Frontal cortex (tissue), 4 donors: ENCODE data around the gene SLFN14. TPM values are rescaled to one million over a fixed set of nuclear protein-coding genes. Genes with fewer than 3 reads are reported as not detected.
"Not testable (repeated sequence)": the region's sequence is repeated elsewhere in the genome, so short reads cannot be mapped to it uniquely, and the experiment has no call there.

Experiments
- DNase-seq, 2 donors: peaks; one replicate each; pipeline ENCODE4 v3.0.0; 2012; ENCODE audit warnings: low spot score in 2 of 2
- FAIRE-seq: peaks from 2 replicates; lab custom pipeline; 2012; peaks lifted over from hg19 to GRCh38; lab: Jason Lieb, UNC
- small RNA-seq: library from RNA; depleted of rRNA; stranded (forward); fragments of <200 nt; gene quantifications from one replicate; pipeline ENCODE3, GENCODE V24; 2014
- total RNA-seq: library from RNA; depleted of rRNA; stranded (reverse); fragments of >200 nt; gene quantifications from one replicate; pipeline ENCODE4 v1.2.3, GENCODE V29; 2014
- donor health status: control.
- donor health status: control.
- donor health status: control.

Gene SLFN14
- total RNA-seq, 1 donor from 2014 or later, result 0.41 TPM

- FAIRE-seq, result no peak
- no peak for DNase-seq
These were observed 30.8 kb downstream of the SLFN14 start for GRCh38 chr17:35529866-35530265.

GRCh38 chr17:35529326-35529725, 31.3 kb downstream of the SLFN14 start:
- not testable (repeated sequence) for FAIRE-seq, DNase-seq

GRCh38 chr17:35523296-35523695, 37.3 kb downstream of the SLFN14 start:
- no peak for FAIRE-seq
- no peak for DNase-seq

GRCh38 chr17:35521654-35522256, 38.9 kb downstream of the SLFN14 start:
- not testable (repeated sequence) for FAIRE-seq, DNase-seq

GRCh38 chr17:35521150-35521549, 39.5 kb downstream of the SLFN14 start:
- FAIRE-seq (no peak), DNase-seq (no peak)

- FAIRE-seq, result no peak
- no peak for DNase-seq
These were observed 40.6 kb downstream of the SLFN14 start for GRCh38 chr17:35519906-35520442.

- FAIRE-seq (no peak), DNase-seq (no peak)
These were observed 41.2 kb downstream of the SLFN14 start for GRCh38 chr17:35519439-35519838.

GRCh38 chr17:35518431-35518830, 42.2 kb downstream of the SLFN14 start:
- FAIRE-seq, DNase-seq: not testable (repeated sequence)

- DNase-seq (no peak), FAIRE-seq (no peak)
These were observed 45.6 kb downstream of the SLFN14 start for GRCh38 chr17:35515027-35515426.

GRCh38 chr17:35514564-35514963, 46.1 kb downstream of the SLFN14 start:
- FAIRE-seq (no peak), DNase-seq (no peak)

Small RNAs within 50 kb of the gene (small RNA-seq; reads per million reads assigned to genes)
- gene AC004134.1 (not detected), gene AC015911.1 (not detected), gene SNORD7 (26.7 reads per million, percentile 97 among the genes with 10 or more reads in this experiment)

Other genes starting within 250 kb of the SLFN14 start
- 2.9 TPM for gene SLFN11, start 187.2 kb downstream of the SLFN14 start, total RNA-seq
- 2.0 TPM for gene SLFN12, start 128.3 kb downstream of the SLFN14 start, total RNA-seq
- gene SLFN13, start 112.1 kb downstream of the SLFN14 start, total RNA-seq, result under 0.01 TPM
- 0.41 TPM for gene SLFN12L, start 23.1 kb downstream of the SLFN14 start, total RNA-seq
- 6.1 TPM for gene PEX12, start 17.8 kb upstream of the SLFN14 start, total RNA-seq
- gene AP2B1, start 26.5 kb upstream of the SLFN14 start, total RNA-seq, result 126 TPM
- 6.9 TPM for gene RASL10B, start 170.8 kb upstream of the SLFN14 start, total RNA-seq
- gene GAS2L2, start 192.4 kb upstream of the SLFN14 start, total RNA-seq, result under 0.01 TPM
- 0.41 TPM for gene C17orf50, start 200.1 kb upstream of the SLFN14 start, total RNA-seq
- 9.4 TPM for gene MMP28, start 234.8 kb upstream of the SLFN14 start, total RNA-seq
- gene TAF15, start 248.7 kb upstream of the SLFN14 start, total RNA-seq, result 48.1 TPM